IMR-90 (cell line): Measurements from ENCODE around the gene PREP. TPM values are rescaled to one million over a fixed set of nuclear protein-coding genes. Genes with fewer than 3 reads are reported as not detected.

Experiments
- ATAC-seq: fragments of 200-7000 bp; cut with Tn5 transposase; 2 replicates; pipeline ENCODE4 v1.9.1; 2020; ENCODE audit warnings: low read depth, mild to moderate bottlenecking, moderate library complexity
- BruUV-seq: library from RNA; stranded (reverse); fragments of 400-500 nt; replicated peaks from 2 replicates; lab custom pipeline; 2021; lab: Mats Ljungman, UMichigan
- CTCF ChIA-PET: fragments of 300-600 bp; formaldehyde crosslinking; extraction: SDS; loops from one replicate; lab custom pipeline; 2021; ENCODE audit warnings: antibody characterized with exemption; lab: Yijun Ruan, JAX
- POLR2A ChIA-PET: fragments of 300-600 bp; sonication (Branson Sonifier 250); formaldehyde crosslinking; loops from one replicate; lab custom pipeline; 2022; ENCODE audit warnings: antibody characterized with exemption; ENCODE audit not compliant: unreplicated experiment; lab: Charles Lee
- DNase-seq: peaks from one replicate; pipeline ENCODE4 v3.0.0; 2013
- H2AFZ ChIP-seq: replicated peaks from 2 replicates; pipeline ENCODE3; 2013; ENCODE audit warnings: low read length, mild to moderate bottlenecking; ENCODE audit not compliant: poor library complexity
- H2AK5ac ChIP-seq: 2 replicates; pipeline ENCODE4 v1.6.1; 2013; ENCODE audit warnings: low read depth, low read length, inconsistent platforms
- H2AK9ac ChIP-seq: replicated peaks from 2 replicates; pipeline ENCODE3; 2013; ENCODE audit warnings: mild to moderate bottlenecking, low read depth, low read length, moderate library complexity; ENCODE audit not compliant: poor library complexity
- H2BK120ac ChIP-seq: 2 replicates; pipeline ENCODE4 v1.6.1; 2013; ENCODE audit warnings: low read depth, low read length, inconsistent platforms
- H2BK15ac ChIP-seq: 3 replicates; pipeline ENCODE4 v1.6.1; 2013; ENCODE audit warnings: low read depth, low read length, inconsistent platforms
- H2BK20ac ChIP-seq: 2 replicates; pipeline ENCODE4 v1.6.1; 2013; ENCODE audit warnings: low read depth, mild to moderate bottlenecking, inconsistent platforms, low read length, moderate library complexity
- H2BK5ac ChIP-seq: 2 replicates; pipeline ENCODE4 v1.6.1; 2013; ENCODE audit warnings: mild to moderate bottlenecking, low read depth, low read length, inconsistent platforms; ENCODE audit not compliant: poor library complexity, severe bottlenecking
- H3K14ac ChIP-seq: replicated peaks from 2 replicates; pipeline ENCODE4 v1.6.1; 2013; ENCODE audit warnings: low read depth, low read length, inconsistent platforms
- H3K18ac ChIP-seq: 2 replicates; pipeline ENCODE4 v1.6.1; 2013; ENCODE audit warnings: low read depth, low read length, control low read depth
- H3K23ac ChIP-seq: 2 replicates; pipeline ENCODE4 v1.6.1; 2013; ENCODE audit warnings: low read depth, low read length, inconsistent platforms
- H3K27ac ChIP-seq: 2 replicates; pipeline ENCODE4 v1.5.1; 2013; ENCODE audit warnings: mild to moderate bottlenecking, control low read depth, low read length; ENCODE audit not compliant: insufficient read depth
- H3K27me3 ChIP-seq: 2 replicates; pipeline ENCODE4 v1.6.1; 2013; ENCODE audit warnings: low read length; ENCODE audit not compliant: control insufficient read depth, insufficient read depth
- H3K36me3 ChIP-seq: 2 replicates; pipeline ENCODE4 v1.6.1; 2013; ENCODE audit warnings: low read length, mixed read lengths; ENCODE audit not compliant: control insufficient read depth, insufficient read depth
- H3K4ac ChIP-seq: 2 replicates; pipeline ENCODE4 v1.6.1; 2013; ENCODE audit warnings: low read depth, low read length, inconsistent platforms
- H3K4me1 ChIP-seq: 2 replicates; pipeline ENCODE4 v1.6.1; 2013; ENCODE audit warnings: low read length, mixed read lengths; ENCODE audit not compliant: control insufficient read depth, insufficient read depth
- H3K4me2 ChIP-seq: 2 replicates; pipeline ENCODE4 v1.6.1; 2013; ENCODE audit warnings: low read depth, mild to moderate bottlenecking, control low read depth, low read length, moderate library complexity
- H3K4me3 ChIP-seq: 2 replicates; pipeline ENCODE4 v1.5.1; 2013; ENCODE audit warnings: low read depth, mild to moderate bottlenecking, control low read depth, low read length, moderate library complexity; ENCODE audit not compliant: insufficient read depth
- H3K56ac ChIP-seq: 2 replicates; pipeline ENCODE4 v1.6.1; 2013; ENCODE audit warnings: low read length, inconsistent platforms; ENCODE audit not compliant: insufficient read depth; ENCODE audit errors: extremely low read depth
- H3K79me1 ChIP-seq, 2 experiments: 2 replicates each; pipeline ENCODE4 v1.6.1; 2013; ENCODE audit warnings: low read length in 2 of 2, inconsistent platforms in 1 of 2, low read depth in 1 of 2
- H3K9ac ChIP-seq: 2 replicates; pipeline ENCODE4 v1.6.1; 2013; ENCODE audit warnings: low read depth, low read length, control low read depth
- H3K9me1 ChIP-seq: 2 replicates; pipeline ENCODE4 v1.6.1; 2013; ENCODE audit warnings: low read length, inconsistent platforms; ENCODE audit not compliant: insufficient read depth
- H3K9me3 ChIP-seq: 2 replicates; pipeline ENCODE4 v1.6.1; 2013; ENCODE audit warnings: low read length; ENCODE audit not compliant: control insufficient read depth, insufficient read depth
- H4K20me1 ChIP-seq: 2 replicates; pipeline ENCODE4 v1.6.1; 2013; ENCODE audit warnings: low read length, inconsistent platforms; ENCODE audit not compliant: insufficient read depth
- H4K5ac ChIP-seq: 2 replicates; pipeline ENCODE4 v1.6.1; 2013; ENCODE audit warnings: mild to moderate bottlenecking, low read depth, low read length, control low read depth
- H4K8ac ChIP-seq, 2 experiments: 2 replicates each; pipeline ENCODE4 v1.6.1; 2013; ENCODE audit warnings: low read depth in 2 of 2, low read length in 2 of 2, control low read depth in 1 of 2, inconsistent platforms in 1 of 2
- H4K91ac ChIP-seq: 2 replicates; pipeline ENCODE4 v1.6.1; 2013; ENCODE audit warnings: low read depth, low read length, inconsistent platforms; ENCODE audit not compliant: insufficient read depth
- MAZ ChIP-seq: IDR thresholded peaks from 2 replicates; pipeline ENCODE4 v1.6.1; 2012; ENCODE audit warnings: low read depth, mild to moderate bottlenecking, low read length, improper control_type of control experiment, moderate library complexity, borderline replicate concordance
- MXI1 ChIP-seq: IDR thresholded peaks from 2 replicates; pipeline ENCODE4 v1.6.1; 2012; ENCODE audit warnings: low read depth, mild to moderate bottlenecking, low read length, moderate library complexity, borderline replicate concordance
- RAD21 ChIP-seq: IDR thresholded peaks from 2 replicates; pipeline ENCODE4 v1.6.1; 2012; ENCODE audit warnings: low read length, improper control_type of control experiment
- RCOR1 ChIP-seq: IDR thresholded peaks from 2 replicates; pipeline ENCODE4 v1.6.1; 2012; ENCODE audit warnings: mild to moderate bottlenecking, low read length, improper control_type of control experiment; ENCODE audit not compliant: insufficient replicate concordance
- dilution Hi-C: fragments of 300-500 bp; cut with HindIII; formaldehyde crosslinking; loops from one replicate; pipeline ENCODE4 v1.14.3; 2018; ENCODE audit warnings: low sequenced_read_pairs; ENCODE audit not compliant: unreplicated experiment
- in situ Hi-C: fragments of 300-500 bp; cut with MboI; formaldehyde crosslinking; loops from 3 replicates; pipeline ENCODE4 v1.14.3; 2019; ENCODE audit warnings: low sequenced_read_pairs, inconsistent platforms, mixed read lengths
- intact Hi-C: fragments of 100-400 bp; cut with micrococcal nuclease; formaldehyde crosslinking; loops from 2 replicates; pipeline ENCODE4 v1.10.0; 2022
- polyA plus RNA-seq, 3 experiments: library from polyadenylated mRNA; depleted of rRNA; stranded (reverse); fragments of >200 nt; gene quantifications; 2 replicates each; pipeline ENCODE4 v1.2.3, GENCODE V29; 2012; ENCODE audit warnings: low replicate concordance in 1 of 3
- total RNA-seq: library from RNA; depleted of rRNA; stranded (reverse); fragments of >200 nt; gene quantifications from 2 replicates; pipeline ENCODE4 v1.2.3, GENCODE V29; 2012

PREP gene
- total and polyA plus RNA-seq, 2 of the 4 experiments (the other 2 are of a cell fraction): 21.0 to 25.7 TPM

GRCh38 chr6:105257340-105257739 is 145.5 kb downstream of the PREP start:
- H3K9me3 ChIP-seq: no peaks in the 10 kb centered on the region
- no TSS peak for BruUV-seq
- H3K9ac ChIP-seq: no peak overlapping the region
- H3K36me3 ChIP-seq: no peaks in the 10 kb centered on the region
- no peak overlapping the region for H3K56ac ChIP-seq
- no peak overlapping the region for H2AFZ ChIP-seq
- H3K14ac ChIP-seq: no peak overlapping the region
- no peak overlapping the region for H4K91ac ChIP-seq
- ChIA-PET POLR2A (no interaction called here), CTCF (interaction anchor here (0.7 kb wide), 1 partner anchor 11 kb away, joined by 4 read pairs; no protein-coding TSS in a partner anchor)
- no peak overlapping the region for H3K27ac ChIP-seq
- TF ChIP-seq RAD21 (no peak), MAZ (no peak), MXI1 (no peak), RCOR1 (no peak)
- H3K4me2 ChIP-seq: no peak overlapping the region
- no peak overlapping the region for H2AK5ac ChIP-seq
- H3K4me1 ChIP-seq: no peaks in the 10 kb centered on the region
- in situ Hi-C loops (no loop called here), dilution Hi-C loops (no loop called here), intact Hi-C loops (no loop called here)
- H2BK5ac ChIP-seq: no peak overlapping the region
- no peak overlapping the region for H2BK15ac ChIP-seq
- no peaks in the 10 kb centered on the region for H3K27me3 ChIP-seq
- ATAC-seq (no peak), DNase-seq (no peak)
- H2BK120ac ChIP-seq: no peak overlapping the region
- no peak overlapping the region for H3K4me3 ChIP-seq
- no peak overlapping the region for H3K18ac ChIP-seq
- H2BK20ac ChIP-seq: no peak overlapping the region
- H4K20me1 ChIP-seq: no peaks in the 10 kb centered on the region
- no peak overlapping the region for H4K5ac ChIP-seq
- no peaks in the 10 kb centered on the region for H3K79me1 ChIP-seq
- H3K9me1 ChIP-seq: no peaks in the 10 kb centered on the region
- no peak overlapping the region for H4K8ac ChIP-seq
- no peak overlapping the region for H3K23ac ChIP-seq
- no peak overlapping the region for H3K4ac ChIP-seq
- no peak overlapping the region for H2AK9ac ChIP-seq
